Measurements from ENCODE around the gene PTPRG.

PTPRG gene

GRCh38 chr3:62161371-62161770 lies 600.0 kb downstream of the PTPRG start:
- Histone ChIP-seq H3K36me3 (ENCODE audit: control insufficient read depth, insufficient read depth, low read length) (no peaks in the 10 kb centered on the region), H3K4me3 (ENCODE audit: low read length) (no peak overlapping the region), H3K9me3 (ENCODE audit: control insufficient read depth, low read length) (no peaks in the 10 kb centered on the region), H3K9ac (ENCODE audit: low read length) (no peak overlapping the region), H3K4me1 (ENCODE audit: control insufficient read depth, insufficient read depth, low read length) (no peaks in the 10 kb centered on the region), H3K27me3 (ENCODE audit: control insufficient read depth, insufficient read depth, low read length) (no peaks in the 10 kb centered on the region)

- H3K4me3 ChIP-seq (ENCODE audit: low read length): no peak overlapping the region
- no peaks in the 10 kb centered on the region for H3K9me3 ChIP-seq (ENCODE audit: control insufficient read depth, low read length)
- no peaks in the 10 kb centered on the region for H3K4me1 ChIP-seq (ENCODE audit: control insufficient read depth, insufficient read depth, low read length)
- H3K9ac ChIP-seq (ENCODE audit: low read length): no peak overlapping the region
- no peaks in the 10 kb centered on the region for H3K27me3 ChIP-seq (ENCODE audit: control insufficient read depth, insufficient read depth, low read length)
- H3K36me3 ChIP-seq (ENCODE audit: control insufficient read depth, insufficient read depth, low read length): no peaks in the 10 kb centered on the region
Measured at GRCh38 chr3:62164196-62164595, 602.8 kb downstream of the PTPRG start.

- Histone ChIP-seq H3K27me3 (ENCODE audit: control insufficient read depth, insufficient read depth, low read length) (no peaks in the 10 kb centered on the region), H3K4me1 (ENCODE audit: control insufficient read depth, insufficient read depth, low read length) (no peaks in the 10 kb centered on the region), H3K36me3 (ENCODE audit: control insufficient read depth, insufficient read depth, low read length) (no peaks in the 10 kb centered on the region), H3K9ac (ENCODE audit: low read length) (no peak overlapping the region), H3K4me3 (ENCODE audit: low read length) (no peak overlapping the region), H3K9me3 (ENCODE audit: control insufficient read depth, low read length) (no peaks in the 10 kb centered on the region)
Measured at GRCh38 chr3:62164746-62165145, 603.4 kb downstream of the PTPRG start.

- Histone ChIP-seq H3K9ac (ENCODE audit: low read length) (no peak overlapping the region), H3K27me3 (ENCODE audit: control insufficient read depth, insufficient read depth, low read length) (no peaks in the 10 kb centered on the region), H3K9me3 (ENCODE audit: control insufficient read depth, low read length) (no peaks in the 10 kb centered on the region), H3K36me3 (ENCODE audit: control insufficient read depth, insufficient read depth, low read length) (no peaks in the 10 kb centered on the region), H3K4me1 (ENCODE audit: control insufficient read depth, insufficient read depth, low read length) (no peaks in the 10 kb centered on the region), H3K4me3 (ENCODE audit: low read length) (no peak overlapping the region)
Measured at GRCh38 chr3:62167566-62168262, 606.3 kb downstream of the PTPRG start.

GRCh38 chr3:62168356-62168755 lies 607.0 kb downstream of the PTPRG start:
- Histone ChIP-seq H3K4me1 (ENCODE audit: control insufficient read depth, insufficient read depth, low read length) (no peaks in the 10 kb centered on the region), H3K9me3 (ENCODE audit: control insufficient read depth, low read length) (no peaks in the 10 kb centered on the region), H3K27me3 (ENCODE audit: control insufficient read depth, insufficient read depth, low read length) (no peaks in the 10 kb centered on the region), H3K4me3 (ENCODE audit: low read length) (no peak overlapping the region), H3K9ac (ENCODE audit: low read length) (no peak overlapping the region), H3K36me3 (ENCODE audit: control insufficient read depth, insufficient read depth, low read length) (no peaks in the 10 kb centered on the region)

- Histone ChIP-seq H3K9ac (ENCODE audit: low read length) (no peak overlapping the region), H3K36me3 (ENCODE audit: control insufficient read depth, insufficient read depth, low read length) (no peaks in the 10 kb centered on the region), H3K4me1 (ENCODE audit: control insufficient read depth, insufficient read depth, low read length) (no peaks in the 10 kb centered on the region), H3K27me3 (ENCODE audit: control insufficient read depth, insufficient read depth, low read length) (no peaks in the 10 kb centered on the region), H3K4me3 (ENCODE audit: low read length) (no peak overlapping the region), H3K9me3 (ENCODE audit: control insufficient read depth, low read length) (no peaks in the 10 kb centered on the region)
Measured at GRCh38 chr3:62169906-62170660, 608.7 kb downstream of the PTPRG start.

GRCh38 chr3:62171789-62172188 lies 610.4 kb downstream of the PTPRG start:
- Histone ChIP-seq H3K9me3 (ENCODE audit: control insufficient read depth, low read length) (no peaks in the 10 kb centered on the region), H3K4me3 (ENCODE audit: low read length) (no peak overlapping the region), H3K4me1 (ENCODE audit: control insufficient read depth, insufficient read depth, low read length) (no peaks in the 10 kb centered on the region), H3K27me3 (ENCODE audit: control insufficient read depth, insufficient read depth, low read length) (no peaks in the 10 kb centered on the region), H3K9ac (ENCODE audit: low read length) (no peak overlapping the region), H3K36me3 (ENCODE audit: control insufficient read depth, insufficient read depth, low read length) (no peaks in the 10 kb centered on the region)

- no peaks in the 10 kb centered on the region for H3K4me1 ChIP-seq (ENCODE audit: control insufficient read depth, insufficient read depth, low read length)
- no peaks in the 10 kb centered on the region for H3K36me3 ChIP-seq (ENCODE audit: control insufficient read depth, insufficient read depth, low read length)
- no peaks in the 10 kb centered on the region for H3K9me3 ChIP-seq (ENCODE audit: control insufficient read depth, low read length)
- no peak overlapping the region for H3K9ac ChIP-seq (ENCODE audit: low read length)
- H3K27me3 ChIP-seq (ENCODE audit: control insufficient read depth, insufficient read depth, low read length): no peaks in the 10 kb centered on the region
- H3K4me3 ChIP-seq (ENCODE audit: low read length): no peak overlapping the region
Measured at GRCh38 chr3:62172199-62172598, 610.8 kb downstream of the PTPRG start.

- Histone ChIP-seq H3K36me3 (ENCODE audit: control insufficient read depth, insufficient read depth, low read length) (no peaks in the 10 kb centered on the region), H3K9me3 (ENCODE audit: control insufficient read depth, low read length) (no peaks in the 10 kb centered on the region), H3K9ac (ENCODE audit: low read length) (no peak overlapping the region), H3K27me3 (ENCODE audit: control insufficient read depth, insufficient read depth, low read length) (no peaks in the 10 kb centered on the region), H3K4me3 (ENCODE audit: low read length) (no peak overlapping the region), H3K4me1 (ENCODE audit: control insufficient read depth, insufficient read depth, low read length) (no peaks in the 10 kb centered on the region)
Measured at GRCh38 chr3:62173939-62174515, 612.7 kb downstream of the PTPRG start.

- H3K4me3 ChIP-seq (ENCODE audit: low read length): no peak overlapping the region
- no peaks in the 10 kb centered on the region for H3K36me3 ChIP-seq (ENCODE audit: control insufficient read depth, insufficient read depth, low read length)
- no peaks in the 10 kb centered on the region for H3K27me3 ChIP-seq (ENCODE audit: control insufficient read depth, insufficient read depth, low read length)
- H3K9me3 ChIP-seq (ENCODE audit: control insufficient read depth, low read length): no peaks in the 10 kb centered on the region
- H3K4me1 ChIP-seq (ENCODE audit: control insufficient read depth, insufficient read depth, low read length): no peaks in the 10 kb centered on the region
- no peak overlapping the region for H3K9ac ChIP-seq (ENCODE audit: low read length)
Measured at GRCh38 chr3:62175161-62175560, 613.8 kb downstream of the PTPRG start.

GRCh38 chr3:62178032-62178431 lies 616.7 kb downstream of the PTPRG start:
- no peaks in the 10 kb centered on the region for H3K36me3 ChIP-seq (ENCODE audit: control insufficient read depth, insufficient read depth, low read length)
- H3K9ac ChIP-seq (ENCODE audit: low read length): no peak overlapping the region
- no peaks in the 10 kb centered on the region for H3K9me3 ChIP-seq (ENCODE audit: control insufficient read depth, low read length)
- H3K4me1 ChIP-seq (ENCODE audit: control insufficient read depth, insufficient read depth, low read length): no peaks in the 10 kb centered on the region
- H3K4me3 ChIP-seq (ENCODE audit: low read length): no peak overlapping the region
- no peaks in the 10 kb centered on the region for H3K27me3 ChIP-seq (ENCODE audit: control insufficient read depth, insufficient read depth, low read length)

All from mucosa of stomach (tissue), 1 donor.